ENCODE measurements around the gene ZDHHC16. TPM values are rescaled to one million over a fixed set of nuclear protein-coding genes. Genes with fewer than 3 reads are reported as not detected.

The ZDHHC16 gene
- total RNA-seq, 2 experiments from 2014 or later, result 6.2 to 6.5 TPM

DNA sequence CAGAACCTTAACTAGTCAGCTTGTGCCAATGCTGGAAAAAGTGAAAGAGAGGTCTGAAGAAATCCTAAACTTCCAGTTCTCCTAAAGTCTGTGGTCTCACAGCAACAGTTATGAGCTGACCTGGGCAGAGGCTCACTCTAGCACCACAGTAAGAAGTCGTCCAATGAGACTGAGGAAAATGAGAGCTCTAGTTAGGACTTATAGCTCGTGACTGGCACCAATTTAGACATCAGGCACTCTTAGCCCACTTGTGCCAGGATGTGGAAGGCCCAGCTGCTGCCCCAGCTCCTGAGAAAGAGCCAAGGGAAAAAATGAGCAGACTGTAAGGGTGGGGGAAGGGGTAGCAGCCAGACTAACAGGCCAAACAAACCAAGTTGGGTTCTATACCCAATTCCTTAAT is 44.6 kb downstream of the ZDHHC16 start:
- no peak for DNase-seq
- intact Hi-C loops (cut with DNase I, micrococcal nuclease), result loop anchor here in 1 of 2 experiments (10.0 kb wide), 1 partner anchor 1934 kb away; no protein-coding TSS in a partner anchor
- ChIA-PET POLR2A (interaction anchor here (0.6 to 1.4 kb wide), 3 partner anchors 8 to 73 kb away, joined by 3 to 5 read pairs (median 3); partner anchors contain the start of gene UBTD1), CTCF (no interaction called here)
- H3K27ac ChIP-seq (ENCODE audit: low read depth in 1 of 2, low read length in 2 of 2), result no peak overlapping the region
- peaks cover 16% of the 10 kb centered on the region for H3K4me1 ChIP-seq (ENCODE audit: insufficient read depth, low read length)
- peaks cover 12% of the 10 kb centered on the region for H3K36me3 ChIP-seq (ENCODE audit: insufficient read depth, low read length)
- Mint-ChIP-seq H3K36me3 (ENCODE audit: low read depth) (peaks cover 38% of the 10 kb centered on the region), H3K4me1 (ENCODE audit: low read depth) (peaks cover 50% of the 10 kb centered on the region), H3K27me3 (no peaks in the 10 kb centered on the region), H3K4me3 (peak overlapping the region; percentile 51), H3K9me3 (no peaks in the 10 kb centered on the region), H3K27ac (no peak overlapping the region)
- H3K27me3 ChIP-seq (ENCODE audit: control insufficient read depth in 1 of 2, insufficient read depth in 2 of 2, low read length in 2 of 2), result no peaks in the 10 kb centered on the region
- ATAC-seq (ENCODE audit: poor library complexity), result no peak
- no peak overlapping the region for H3K4me3 ChIP-seq (ENCODE audit: low read length)
- no peaks in the 10 kb centered on the region for H3K9me3 ChIP-seq (ENCODE audit: control insufficient read depth in 1 of 2, insufficient read depth in 1 of 2, low read length in 2 of 2)
- TF ChIP-seq, protein P1, sequence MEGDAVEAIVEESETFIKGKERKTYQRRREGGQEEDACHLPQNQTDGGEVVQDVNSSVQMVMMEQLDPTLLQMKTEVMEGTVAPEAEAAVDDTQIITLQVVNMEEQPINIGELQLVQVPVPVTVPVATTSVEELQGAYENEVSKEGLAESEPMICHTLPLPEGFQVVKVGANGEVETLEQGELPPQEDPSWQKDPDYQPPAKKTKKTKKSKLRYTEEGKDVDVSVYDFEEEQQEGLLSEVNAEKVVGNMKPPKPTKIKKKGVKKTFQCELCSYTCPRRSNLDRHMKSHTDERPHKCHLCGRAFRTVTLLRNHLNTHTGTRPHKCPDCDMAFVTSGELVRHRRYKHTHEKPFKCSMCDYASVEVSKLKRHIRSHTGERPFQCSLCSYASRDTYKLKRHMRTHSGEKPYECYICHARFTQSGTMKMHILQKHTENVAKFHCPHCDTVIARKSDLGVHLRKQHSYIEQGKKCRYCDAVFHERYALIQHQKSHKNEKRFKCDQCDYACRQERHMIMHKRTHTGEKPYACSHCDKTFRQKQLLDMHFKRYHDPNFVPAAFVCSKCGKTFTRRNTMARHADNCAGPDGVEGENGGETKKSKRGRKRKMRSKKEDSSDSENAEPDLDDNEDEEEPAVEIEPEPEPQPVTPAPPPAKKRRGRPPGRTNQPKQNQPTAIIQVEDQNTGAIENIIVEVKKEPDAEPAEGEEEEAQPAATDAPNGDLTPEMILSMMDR (IDR thresholded peaks at IDR 0.05), result no peak

DNA sequence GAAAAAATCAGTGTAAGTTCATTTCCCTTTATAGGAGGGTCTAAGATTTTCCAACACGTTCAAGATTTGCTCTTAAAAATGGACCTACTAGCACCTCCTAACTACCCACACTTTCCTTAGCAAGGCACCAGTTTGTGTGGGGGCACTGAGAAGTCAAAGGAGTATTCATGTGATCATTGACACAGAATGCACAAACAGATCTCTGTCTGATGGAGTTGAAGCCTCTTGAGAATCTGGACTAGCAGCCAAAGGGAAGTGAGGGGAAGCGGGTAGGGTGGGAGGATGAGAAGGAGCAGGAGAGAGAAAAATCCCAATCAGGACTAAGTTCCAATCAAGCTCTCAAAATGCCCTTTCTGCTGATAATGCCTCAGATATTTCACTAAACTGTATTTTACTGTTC is 48.2 kb downstream of the ZDHHC16 start:
- peaks cover 40% of the 10 kb centered on the region for H3K36me3 Mint-ChIP-seq (ENCODE audit: low read depth)
- peak overlapping the region; percentile 91 for H3K27ac Mint-ChIP-seq
- H3K9me3 Mint-ChIP-seq, result no peaks in the 10 kb centered on the region
- ATAC-seq (ENCODE audit: poor library complexity) (no peak), DNase-seq (no peak)
- no peak overlapping the region for H3K4me3 ChIP-seq (ENCODE audit: low read length)
- peaks cover 62% of the 10 kb centered on the region for H3K4me1 Mint-ChIP-seq (ENCODE audit: low read depth)
- TF ChIP-seq, protein P1 (IDR thresholded peaks at IDR 0.05), result no peak
- peak overlapping the region; percentile 12 for H3K4me3 Mint-ChIP-seq
- H3K27me3 ChIP-seq (ENCODE audit: control insufficient read depth in 1 of 2, insufficient read depth in 2 of 2, low read length in 2 of 2), result no peaks in the 10 kb centered on the region
- H3K36me3 ChIP-seq (ENCODE audit: insufficient read depth, low read length), result peaks cover 5% of the 10 kb centered on the region
- ChIA-PET CTCF (interaction anchor here (1.3 kb wide), 1 partner anchor 30 kb away, joined by 3 read pairs; no protein-coding TSS in a partner anchor), POLR2A (no interaction called here)
- H3K27ac ChIP-seq (ENCODE audit: low read depth in 1 of 2, low read length in 2 of 2), result no peak overlapping the region
- peaks cover 35% of the 10 kb centered on the region for H3K4me1 ChIP-seq (ENCODE audit: insufficient read depth, low read length)
- intact Hi-C loops (cut with DNase I, micrococcal nuclease), result loop anchor here (2.0 to 10.0 kb wide), 2 partner anchors 31 to 1931 kb away; no protein-coding TSS in a partner anchor
- no peaks in the 10 kb centered on the region for H3K27me3 Mint-ChIP-seq
- no peaks in the 10 kb centered on the region for H3K9me3 ChIP-seq (ENCODE audit: control insufficient read depth in 1 of 2, insufficient read depth in 1 of 2, low read length in 2 of 2)

DNA sequence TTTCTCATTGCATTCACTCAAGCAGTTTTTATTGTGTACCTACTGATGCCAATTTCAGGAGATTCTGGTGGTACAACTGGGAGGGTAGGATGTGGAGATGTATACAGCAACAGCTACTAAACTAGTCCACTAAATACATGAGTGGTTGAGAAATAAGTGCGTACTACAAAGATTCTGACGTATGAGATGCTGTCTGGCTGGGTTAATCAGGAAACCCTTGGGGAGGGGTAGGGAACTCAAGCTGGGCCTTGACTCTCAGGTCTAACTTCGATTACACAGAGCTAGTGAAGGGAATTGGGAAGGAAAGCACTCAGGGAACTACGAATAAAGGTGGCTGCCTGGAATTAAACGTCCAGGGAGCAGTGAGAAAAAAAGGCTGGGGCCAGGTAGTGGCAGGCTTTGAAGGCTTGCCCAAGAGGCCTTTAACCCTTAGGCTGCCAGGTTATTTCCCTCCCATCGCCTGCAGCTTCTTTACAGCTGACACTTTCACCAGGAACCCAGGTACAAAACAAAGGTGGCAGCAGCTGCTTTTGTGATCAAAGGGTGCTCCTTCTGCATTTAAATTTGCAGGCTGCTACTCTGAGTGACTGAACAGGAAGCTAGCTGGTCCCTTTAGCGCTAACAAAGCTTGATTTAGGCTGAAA is 49.0 kb downstream of the ZDHHC16 start:
- peaks cover 5% of the 10 kb centered on the region for H3K36me3 ChIP-seq (ENCODE audit: insufficient read depth, low read length)
- H3K27ac ChIP-seq (ENCODE audit: low read depth in 1 of 2, low read length in 2 of 2), result peak overlapping the region; percentile 24 to 50
- DNase-seq, result peak in 7 of 14 experiments; percentile 13 to 73 (median 40)
- TF ChIP-seq, protein P1 (IDR thresholded peaks at IDR 0.05), result no peak
- Mint-ChIP-seq H3K27ac (peak overlapping the region; percentile 91), H3K36me3 (ENCODE audit: low read depth) (peaks cover 35% of the 10 kb centered on the region), H3K9me3 (no peaks in the 10 kb centered on the region), H3K4me1 (ENCODE audit: low read depth) (peaks cover 53% of the 10 kb centered on the region), H3K4me3 (peak overlapping the region; percentile 76), H3K27me3 (peaks cover 3% of the 10 kb centered on the region)
- peak; percentile 35 for ATAC-seq (ENCODE audit: poor library complexity)
- H3K4me1 ChIP-seq (ENCODE audit: insufficient read depth, low read length), result peaks cover 43% of the 10 kb centered on the region
- H3K27me3 ChIP-seq (ENCODE audit: control insufficient read depth in 1 of 2, insufficient read depth in 2 of 2, low read length in 2 of 2), result no peaks in the 10 kb centered on the region
- no peak overlapping the region for H3K4me3 ChIP-seq (ENCODE audit: low read length)
- ChIA-PET POLR2A (interaction anchor here (1.1 kb wide), 1 partner anchor 11 kb away, joined by 3 read pairs; no protein-coding TSS in a partner anchor), CTCF (interaction anchor here (0.7 to 1.3 kb wide), 2 partner anchors 27 to 31 kb away, joined by 3 read pairs; no protein-coding TSS in a partner anchor)
- no peaks in the 10 kb centered on the region for H3K9me3 ChIP-seq (ENCODE audit: control insufficient read depth in 1 of 2, insufficient read depth in 1 of 2, low read length in 2 of 2)
- intact Hi-C loops (cut with DNase I, micrococcal nuclease), result loop anchor here (1.0 to 10.0 kb wide), 8 partner anchors 32 to 1930 kb away; partner anchors contain the start of genes LCOR (in 1 of the 2), PGAM1 (in 1 of the 2), RRP12 (in 1 of the 2) and ZFYVE27 (in 1 of the 2)

Data from CD4-positive, alpha-beta T cell (primary cell).